ENCODE data around the gene LPIN2.

Gene LPIN2

DNA sequence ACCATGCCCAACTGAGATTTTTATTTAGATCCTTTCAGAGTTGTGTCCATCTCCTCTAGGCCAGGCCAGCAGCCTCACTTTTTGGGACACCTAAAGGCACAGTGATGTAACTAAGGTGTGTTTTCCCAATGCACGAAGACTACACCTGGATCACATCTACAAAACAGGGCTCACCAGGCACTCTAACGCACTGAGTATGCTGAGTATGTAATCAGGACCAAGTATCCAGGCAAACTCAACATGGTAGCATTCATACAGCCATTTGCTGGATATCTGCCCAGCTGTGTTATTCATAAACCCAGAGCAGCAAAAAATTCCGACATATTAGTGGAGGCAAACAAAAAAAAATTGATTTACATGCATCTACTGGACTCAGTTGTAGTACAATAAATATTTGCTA, 33.8 kb downstream of the LPIN2 start:
- DNase-seq (ENCODE audit: low spot score): no peak
- TF ChIP-seq, protein P1, sequence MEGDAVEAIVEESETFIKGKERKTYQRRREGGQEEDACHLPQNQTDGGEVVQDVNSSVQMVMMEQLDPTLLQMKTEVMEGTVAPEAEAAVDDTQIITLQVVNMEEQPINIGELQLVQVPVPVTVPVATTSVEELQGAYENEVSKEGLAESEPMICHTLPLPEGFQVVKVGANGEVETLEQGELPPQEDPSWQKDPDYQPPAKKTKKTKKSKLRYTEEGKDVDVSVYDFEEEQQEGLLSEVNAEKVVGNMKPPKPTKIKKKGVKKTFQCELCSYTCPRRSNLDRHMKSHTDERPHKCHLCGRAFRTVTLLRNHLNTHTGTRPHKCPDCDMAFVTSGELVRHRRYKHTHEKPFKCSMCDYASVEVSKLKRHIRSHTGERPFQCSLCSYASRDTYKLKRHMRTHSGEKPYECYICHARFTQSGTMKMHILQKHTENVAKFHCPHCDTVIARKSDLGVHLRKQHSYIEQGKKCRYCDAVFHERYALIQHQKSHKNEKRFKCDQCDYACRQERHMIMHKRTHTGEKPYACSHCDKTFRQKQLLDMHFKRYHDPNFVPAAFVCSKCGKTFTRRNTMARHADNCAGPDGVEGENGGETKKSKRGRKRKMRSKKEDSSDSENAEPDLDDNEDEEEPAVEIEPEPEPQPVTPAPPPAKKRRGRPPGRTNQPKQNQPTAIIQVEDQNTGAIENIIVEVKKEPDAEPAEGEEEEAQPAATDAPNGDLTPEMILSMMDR (IDR thresholded peaks at IDR 0.05): no peak
- peak overlapping the region; percentile 80 to 87 for H3K27ac ChIP-seq
- no peak overlapping the region for H3K4me3 ChIP-seq

DNA sequence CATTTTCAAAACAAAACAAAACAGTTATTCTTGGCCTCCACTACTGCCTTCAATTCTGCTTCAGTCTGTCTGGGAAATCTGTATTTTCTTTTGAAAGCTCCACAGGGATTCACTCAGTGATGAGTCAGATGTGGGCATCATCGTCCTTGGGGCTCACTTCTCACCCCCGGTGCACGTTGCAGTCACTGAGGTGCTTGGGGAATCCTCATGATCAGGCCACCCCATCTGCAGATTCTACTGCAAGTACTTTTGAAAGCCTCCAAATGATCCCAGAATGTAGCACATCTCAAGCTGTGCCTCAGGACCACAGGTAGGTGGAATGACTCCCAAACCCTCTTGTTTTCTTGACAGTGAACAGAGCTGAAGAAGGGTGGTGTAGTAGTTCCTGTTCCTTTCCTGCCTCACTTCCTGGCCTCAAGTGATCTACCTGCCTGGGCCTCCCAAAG, 34.3 kb downstream of the LPIN2 start:
- Histone ChIP-seq H3K27ac (peak overlapping the region; percentile 80 to 87), H3K4me3 (peak overlapping the region; percentile 14)
- TF ChIP-seq, protein P1 (IDR thresholded peaks at IDR 0.05): no peak
- DNase-seq (ENCODE audit: low spot score): no peak

DNA sequence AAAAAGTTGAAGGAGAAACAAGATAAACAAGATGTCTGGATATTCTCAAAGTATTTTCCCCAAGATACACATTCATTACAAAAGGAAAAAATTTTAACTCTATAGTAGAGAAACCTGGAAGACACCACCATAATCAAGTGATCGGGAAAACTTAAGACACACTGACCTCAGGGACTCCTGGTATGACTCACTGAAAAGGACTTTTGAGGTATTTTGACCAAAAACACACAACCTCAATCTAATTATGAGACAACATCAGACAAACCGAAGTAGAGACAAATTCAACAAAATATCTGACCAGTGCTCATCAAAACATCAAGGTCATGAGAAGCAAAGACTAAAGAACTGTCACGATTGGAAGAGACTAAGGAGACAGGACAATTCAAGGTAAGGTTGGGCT, 34.7 kb downstream of the LPIN2 start:
- H3K4me3 ChIP-seq: peak overlapping the region; percentile 14
- DNase-seq (ENCODE audit: low spot score): no peak
- peak overlapping the region; percentile 80 to 87 for H3K27ac ChIP-seq
- TF ChIP-seq, protein P1 (IDR thresholded peaks at IDR 0.05): no peak

DNA sequence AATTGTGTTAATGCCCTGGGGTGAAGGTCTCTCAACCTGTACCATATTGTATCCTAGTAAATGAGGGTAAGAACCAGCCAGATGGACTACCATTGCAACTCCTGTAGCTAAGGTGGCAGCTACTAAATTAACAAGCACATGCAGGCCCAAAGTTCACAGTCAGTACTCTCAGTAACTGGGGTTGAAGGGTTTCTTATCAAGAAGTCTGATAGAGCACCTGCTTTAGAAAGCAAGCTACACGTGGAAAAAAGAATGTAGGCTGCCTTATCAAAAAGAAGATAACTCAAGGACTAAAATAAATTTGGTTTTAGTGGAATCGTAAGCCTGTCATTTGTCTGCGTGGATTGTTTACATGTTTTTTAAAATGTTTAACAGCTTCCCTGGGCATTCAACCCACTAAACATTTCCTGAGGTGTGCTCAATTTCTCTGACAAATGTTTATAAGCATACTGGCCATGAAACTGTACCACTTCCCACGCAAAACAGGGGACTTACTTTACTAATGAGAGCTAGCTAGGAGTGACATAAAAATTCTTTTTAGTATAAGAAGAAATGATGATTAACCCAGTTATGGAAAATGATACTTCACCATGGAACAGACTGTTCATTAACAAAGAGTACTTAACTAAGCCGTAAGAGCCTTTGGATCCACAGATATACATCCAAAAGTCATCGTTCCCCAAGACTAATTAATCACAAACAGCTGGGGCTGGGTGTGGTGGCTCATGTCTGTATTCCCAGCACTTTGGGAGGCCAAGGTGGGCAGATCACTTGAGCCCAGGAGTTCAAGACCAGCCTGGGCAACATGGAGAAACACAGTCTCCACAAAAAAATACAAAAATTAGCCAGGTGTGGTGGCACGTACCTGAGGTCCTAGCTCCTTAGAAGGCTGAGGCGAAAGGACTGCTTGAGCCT, 36.5 kb downstream of the LPIN2 start:
- TF ChIP-seq, protein P1 (IDR thresholded peaks at IDR 0.05): no peak
- no peak overlapping the region for H3K27ac ChIP-seq
- DNase-seq (ENCODE audit: low spot score): no peak

DNA sequence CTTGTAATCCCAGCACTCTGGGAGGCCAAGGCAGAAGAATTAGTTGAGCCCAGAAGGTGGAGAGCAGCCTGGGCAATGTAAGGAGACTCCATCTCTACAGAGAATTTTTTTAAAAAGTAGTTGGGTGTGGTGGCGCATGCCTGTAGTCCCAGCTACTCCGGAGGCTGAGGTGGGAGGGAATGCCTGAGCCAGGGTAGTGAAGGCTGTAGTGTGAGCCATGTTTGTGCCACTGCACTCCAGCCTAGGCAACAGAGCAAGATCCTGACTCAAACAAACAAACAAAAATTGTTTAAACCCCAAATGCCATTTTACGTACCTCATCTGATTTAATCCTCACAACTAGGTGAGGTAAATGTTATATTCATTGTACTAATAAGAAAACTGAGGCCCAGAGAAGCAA, 38.2 kb downstream of the LPIN2 start:
- Histone ChIP-seq H3K27ac (no peak overlapping the region), H3K4me3 (no peak overlapping the region)
- TF ChIP-seq, protein P1 (IDR thresholded peaks at IDR 0.05): no peak
- DNase-seq (ENCODE audit: low spot score): no peak

More for the DNA sequence above, 36.5 kb downstream of the LPIN2 start:
- no peak overlapping the region for H3K4me3 ChIP-seq

DNA sequence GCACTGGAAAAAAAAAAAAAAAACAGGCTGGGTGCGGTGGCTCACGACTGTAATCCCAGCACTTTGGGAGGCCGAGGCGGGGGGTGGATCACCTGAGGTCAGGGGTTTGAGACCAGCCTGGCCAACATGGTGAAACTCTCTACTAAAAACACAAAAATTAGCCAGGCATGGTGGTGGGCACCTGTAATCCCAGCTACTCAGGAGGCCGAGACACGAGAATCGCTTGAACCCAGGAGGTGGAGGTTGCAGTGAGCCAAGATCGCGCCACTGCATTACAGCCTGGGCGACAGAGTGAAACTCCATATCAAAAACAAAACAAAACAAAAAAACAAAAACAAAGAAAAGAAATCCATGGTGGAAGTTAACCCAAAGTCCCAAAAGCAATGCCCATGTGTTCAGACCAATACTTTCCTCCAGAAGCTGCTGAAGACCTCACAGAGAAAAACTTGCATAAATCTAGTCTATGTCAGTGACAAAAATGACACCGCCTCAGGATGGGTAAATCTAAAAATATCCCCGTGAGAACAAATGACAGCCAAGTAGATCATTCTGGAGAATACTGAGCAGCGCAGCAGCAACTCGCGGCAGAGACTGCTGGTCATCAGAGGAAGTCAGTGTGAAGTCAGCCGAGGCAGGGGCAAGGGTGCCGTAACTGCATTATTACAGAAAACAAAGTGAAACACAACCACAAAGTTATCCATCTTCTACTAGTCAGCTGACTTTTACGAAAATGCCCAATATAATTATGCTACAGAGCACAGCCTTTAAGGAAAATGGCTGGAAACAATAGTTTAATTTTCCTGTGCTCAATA, 41.0 kb downstream of the LPIN2 start:
- Histone ChIP-seq H3K4me3 (peak overlapping the region; percentile 27), H3K27ac (peak overlapping the region; percentile 12 to 39)
- TF ChIP-seq, protein P1 (IDR thresholded peaks at IDR 0.05): no peak
- DNase-seq (ENCODE audit: low spot score): no peak

Measured in coronary artery (tissue), 2 donors.